GM18951 (cell line): Measurements from ENCODE around the gene KRT12.
"Not testable (repeated sequence)": the region's sequence is repeated elsewhere in the genome, so short reads cannot be mapped to it uniquely, and the experiment has no call there.

ENCODE experiments used
- POLR2A ChIP-seq: IDR thresholded peaks from 4 replicates; pipeline ENCODE4 v1.6.1; 2011; ENCODE audit warnings: mild to moderate bottlenecking; ENCODE audit not compliant: insufficient read length, insufficient read depth; ENCODE audit errors: extremely low read depth
- in situ Hi-C: fragments of 300-500 bp; cut with MboI; formaldehyde crosslinking; loops from one replicate; pipeline ENCODE4 v1.12.0; 2022; ENCODE audit warnings: low sequenced_read_pairs, mixed read lengths, inconsistent platforms; ENCODE audit not compliant: unreplicated experiment

KRT12 gene

DNA sequence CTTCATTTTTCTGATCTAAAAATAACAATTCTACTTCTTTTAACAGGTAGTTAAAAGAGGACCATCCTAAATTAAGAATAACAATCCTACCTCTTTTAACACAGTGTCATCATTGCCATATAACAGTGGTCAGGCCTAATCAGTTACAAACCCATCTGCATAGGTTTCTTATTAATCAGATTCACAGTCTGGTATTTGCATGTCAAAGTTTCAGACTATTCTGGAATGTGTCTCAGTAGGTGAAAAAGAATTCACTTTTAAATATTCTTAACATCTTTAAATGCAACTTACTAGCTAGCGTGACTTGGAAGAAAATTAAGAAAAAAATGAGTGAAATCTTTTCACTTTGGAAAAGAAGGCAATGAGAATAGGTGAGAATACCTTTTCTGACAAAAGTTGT lies 6.8 kb upstream of the KRT12 start:
- TF ChIP-seq POLR2A, result no peak
- in situ Hi-C loops, result no loop called here

DNA sequence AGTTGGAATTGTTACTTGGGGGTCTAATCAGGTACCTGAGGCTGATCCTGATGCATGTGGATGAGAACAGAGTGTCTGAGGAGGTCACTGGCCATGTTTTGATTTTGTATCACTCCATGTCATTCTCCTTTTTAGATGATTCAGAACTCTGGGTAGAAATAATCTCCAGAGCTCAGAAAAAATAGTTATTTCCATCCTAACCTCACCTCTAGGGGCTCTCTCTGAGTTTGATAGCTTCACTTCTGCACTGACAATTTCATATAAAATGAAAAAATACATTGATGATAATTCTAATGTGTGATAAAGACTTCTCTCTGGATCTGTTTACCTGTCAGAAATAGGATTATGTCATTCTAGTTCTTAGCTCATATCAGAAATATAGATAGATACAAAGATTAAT lies 6.2 kb upstream of the KRT12 start:
- no peak for TF ChIP-seq POLR2A
- in situ Hi-C loops, result no loop called here

DNA sequence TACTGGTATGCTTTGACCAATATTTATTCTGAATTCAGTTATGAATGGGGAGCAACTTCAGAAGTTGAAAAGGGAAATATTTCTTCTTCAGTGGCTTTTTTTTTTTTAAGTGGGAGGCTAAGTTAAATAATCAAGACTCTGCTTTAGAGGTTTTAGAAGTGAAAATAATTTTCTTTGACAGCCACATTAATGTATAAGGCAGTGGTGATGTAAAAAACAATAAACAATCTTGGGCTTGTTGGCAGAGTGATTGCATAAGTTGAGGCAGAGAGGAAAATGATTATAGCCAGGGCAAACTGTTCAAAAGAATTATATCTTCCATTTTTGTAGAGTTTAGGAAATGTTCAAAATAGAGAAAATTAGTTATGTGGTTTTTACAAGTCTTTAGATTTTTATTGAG lies 5.4 kb upstream of the KRT12 start:
- in situ Hi-C loops, result no loop called here
- no peak for TF ChIP-seq POLR2A

- TF ChIP-seq POLR2A, result no peak
- in situ Hi-C loops, result no loop called here
Observed at GRCh38 chr17:40871316-40871715, 4.3 kb upstream of the KRT12 start.

- TF ChIP-seq POLR2A, result no peak
- in situ Hi-C loops, result no loop called here
Observed at GRCh38 chr17:40870136-40870535, 3.1 kb upstream of the KRT12 start.

GRCh38 chr17:40864661-40865390 lies 2.2 kb downstream of the KRT12 start:
- no peak for TF ChIP-seq POLR2A
- in situ Hi-C loops, result no loop called here

- in situ Hi-C loops, result no loop called here
- no peak for TF ChIP-seq POLR2A
Observed at GRCh38 chr17:40862985-40863733, 3.9 kb downstream of the KRT12 start.

GRCh38 chr17:40859536-40859935 lies 7.5 kb downstream of the KRT12 start:
- in situ Hi-C loops, result no loop called here

DNA sequence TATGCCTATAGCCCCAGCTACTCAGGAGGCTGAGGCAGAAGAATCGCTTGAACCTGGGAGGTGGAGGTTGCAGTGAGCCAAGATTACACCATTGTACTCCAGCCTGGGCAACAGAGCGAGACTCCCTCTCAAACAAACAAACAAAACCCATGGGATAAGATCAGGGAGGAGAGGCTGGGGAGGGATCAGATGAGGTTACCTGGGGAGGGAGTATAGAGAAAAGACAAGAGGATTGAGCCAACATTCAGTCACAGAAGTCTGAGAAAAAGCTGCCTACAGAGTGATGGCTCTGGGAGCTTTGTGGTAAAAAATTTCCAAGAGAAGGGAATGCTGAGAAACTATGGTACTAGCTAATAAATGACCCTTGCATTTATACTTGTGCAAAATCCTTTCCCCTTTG lies 8.4 kb downstream of the KRT12 start:
- in situ Hi-C loops, result not testable (repeated sequence)

More at GRCh38 chr17:40859536-40859935, 7.5 kb downstream of the KRT12 start:
- no peak for TF ChIP-seq POLR2A

- in situ Hi-C loops, result no loop called here
- TF ChIP-seq POLR2A, result no peak
Observed at GRCh38 chr17:40857535-40857934, 9.5 kb downstream of the KRT12 start.

GRCh38 chr17:40854175-40854814 lies 12.7 kb downstream of the KRT12 start:
- no peak for TF ChIP-seq POLR2A
- in situ Hi-C loops, result no loop called here

DNA sequence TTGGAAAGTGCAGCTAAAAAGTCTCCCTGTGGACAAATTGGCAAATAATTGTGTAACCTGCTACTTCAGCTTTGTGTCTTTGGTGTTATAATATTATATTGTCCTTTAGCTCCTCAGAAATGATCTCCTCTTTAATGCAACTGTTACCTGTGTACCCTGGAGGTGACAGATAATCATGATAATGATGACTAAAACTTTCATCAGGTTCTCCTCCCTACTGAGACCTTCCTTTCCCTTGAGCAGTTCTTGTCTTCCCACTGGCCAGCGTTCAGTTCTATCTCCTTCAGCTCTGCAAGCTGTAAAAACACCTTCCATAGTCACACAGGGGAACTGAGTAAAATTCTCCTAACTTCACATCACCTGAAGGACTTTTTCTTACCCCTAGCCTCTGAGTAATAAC lies 14.7 kb downstream of the KRT12 start:
- no peak for TF ChIP-seq POLR2A
- in situ Hi-C loops, result no loop called here

- in situ Hi-C loops, result no loop called here
- no peak for TF ChIP-seq POLR2A
Observed at GRCh38 chr17:40850293-40850972, 16.6 kb downstream of the KRT12 start.
